ENCODE results near the gene ITPRIP. TPM values are rescaled to one million over a fixed set of nuclear protein-coding genes. Genes with fewer than 3 reads are reported as not detected.
A peak's percentile ranks its signal among the peaks of the same experiment; 100 is the strongest.

Gene ITPRIP
- total RNA-seq, 1 donor from 2014 or later, result 51.0 TPM

DNA sequence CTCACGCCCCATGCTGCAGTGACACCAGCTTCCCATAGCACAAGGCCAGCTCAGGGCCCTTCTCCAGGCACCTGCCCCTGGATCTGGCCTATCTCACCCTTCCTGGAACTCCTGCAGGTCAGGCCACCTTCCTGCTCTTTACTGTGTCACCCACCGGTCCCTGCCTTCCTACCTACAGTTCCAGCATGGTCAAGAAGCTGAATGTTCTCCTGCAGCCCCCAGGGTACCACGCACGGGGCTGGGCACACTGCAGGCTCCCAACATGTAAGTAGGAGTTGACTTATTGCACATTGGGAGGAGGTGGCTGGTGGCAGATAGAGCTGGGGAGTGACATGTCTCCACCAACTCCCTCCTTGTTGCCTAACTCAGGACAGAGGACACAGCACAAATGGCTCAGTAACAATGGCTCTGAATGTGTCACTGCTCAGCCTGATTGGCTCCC is 14.5 kb downstream of the ITPRIP start:
- intact Hi-C loops (cut with DNase I), result no loop called here
- peak in 1 of 2 donors; percentile 50 for DNase-seq (ENCODE audit: low spot score in 2 of 2)
- H3K9me3 ChIP-seq, result no peaks in the 10 kb centered on the region
- TF ChIP-seq, protein P1, sequence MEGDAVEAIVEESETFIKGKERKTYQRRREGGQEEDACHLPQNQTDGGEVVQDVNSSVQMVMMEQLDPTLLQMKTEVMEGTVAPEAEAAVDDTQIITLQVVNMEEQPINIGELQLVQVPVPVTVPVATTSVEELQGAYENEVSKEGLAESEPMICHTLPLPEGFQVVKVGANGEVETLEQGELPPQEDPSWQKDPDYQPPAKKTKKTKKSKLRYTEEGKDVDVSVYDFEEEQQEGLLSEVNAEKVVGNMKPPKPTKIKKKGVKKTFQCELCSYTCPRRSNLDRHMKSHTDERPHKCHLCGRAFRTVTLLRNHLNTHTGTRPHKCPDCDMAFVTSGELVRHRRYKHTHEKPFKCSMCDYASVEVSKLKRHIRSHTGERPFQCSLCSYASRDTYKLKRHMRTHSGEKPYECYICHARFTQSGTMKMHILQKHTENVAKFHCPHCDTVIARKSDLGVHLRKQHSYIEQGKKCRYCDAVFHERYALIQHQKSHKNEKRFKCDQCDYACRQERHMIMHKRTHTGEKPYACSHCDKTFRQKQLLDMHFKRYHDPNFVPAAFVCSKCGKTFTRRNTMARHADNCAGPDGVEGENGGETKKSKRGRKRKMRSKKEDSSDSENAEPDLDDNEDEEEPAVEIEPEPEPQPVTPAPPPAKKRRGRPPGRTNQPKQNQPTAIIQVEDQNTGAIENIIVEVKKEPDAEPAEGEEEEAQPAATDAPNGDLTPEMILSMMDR (IDR thresholded peaks at IDR 0.05), result no peak
- peaks cover 35 to 89% of the 10 kb centered on the region in 2 donors for H3K4me1 ChIP-seq
- no peak overlapping the region for H3K4me3 ChIP-seq
- no peaks in the 10 kb centered on the region for H3K27me3 ChIP-seq
- H3K36me3 ChIP-seq, result peaks cover 0 to 3% of the 10 kb centered on the region in 2 donors
- peak overlapping the region in 1 of 2 donors; percentile 48 for H3K27ac ChIP-seq

DNA sequence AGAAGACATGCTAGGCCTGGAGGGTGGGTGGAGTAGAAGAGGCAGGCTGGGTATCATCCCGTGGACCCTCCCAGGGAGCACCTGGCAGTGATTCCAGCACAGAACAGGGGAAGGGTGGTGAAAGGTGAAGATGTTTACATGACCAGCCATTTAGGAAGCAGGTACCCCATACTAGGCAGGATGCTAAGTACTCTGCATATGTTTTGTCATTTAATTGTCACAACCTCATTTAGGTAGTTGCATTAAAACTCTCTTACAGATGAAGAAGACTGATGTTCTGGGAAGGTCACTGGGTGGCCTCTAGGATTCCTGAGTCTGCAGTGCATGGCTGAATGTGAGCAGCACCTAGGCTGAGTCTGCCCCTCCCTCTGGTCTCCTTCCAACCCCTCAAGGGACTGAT is 15.2 kb downstream of the ITPRIP start:
- Histone ChIP-seq H3K27me3 (no peaks in the 10 kb centered on the region), H3K4me3 (no peak overlapping the region), H3K27ac (peak overlapping the region in 1 of 2 donors; percentile 22), H3K9me3 (no peaks in the 10 kb centered on the region), H3K36me3 (peaks cover 0 to 3% of the 10 kb centered on the region in 2 donors), H3K4me1 (peaks cover 28 to 83% of the 10 kb centered on the region in 2 donors)
- TF ChIP-seq, protein P1 (IDR thresholded peaks at IDR 0.05), result no peak
- intact Hi-C loops (cut with DNase I), result no loop called here
- DNase-seq (ENCODE audit: low spot score in 2 of 2), result no peak

DNA sequence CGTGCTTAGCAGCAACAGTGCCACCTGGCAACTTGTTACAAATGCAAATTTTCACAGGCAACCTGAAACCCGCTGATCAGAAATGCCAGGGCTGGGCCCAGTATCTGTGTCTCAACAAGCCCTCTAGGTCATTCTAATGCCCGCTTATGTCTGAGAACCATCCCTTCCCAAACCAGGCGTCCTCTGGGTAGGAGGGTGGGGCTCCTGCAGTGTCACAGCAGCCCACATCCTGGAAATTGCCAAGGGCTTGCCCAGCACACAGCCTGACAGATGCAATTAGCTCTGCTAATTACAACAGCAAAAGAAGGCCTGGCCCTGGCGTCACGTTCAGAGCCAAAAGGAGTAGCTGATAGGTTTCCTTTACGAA is 15.9 kb downstream of the ITPRIP start:
- intact Hi-C loops (cut with DNase I), result no loop called here
- Histone ChIP-seq H3K9me3 (no peaks in the 10 kb centered on the region), H3K27me3 (no peaks in the 10 kb centered on the region), H3K36me3 (peaks cover 0 to 3% of the 10 kb centered on the region in 2 donors), H3K4me1 (peaks cover 21 to 79% of the 10 kb centered on the region in 2 donors), H3K4me3 (no peak overlapping the region), H3K27ac (peak overlapping the region; percentile 29 to 63)
- TF ChIP-seq, protein P1 (IDR thresholded peaks at IDR 0.05), result no peak
- peak in 1 of 2 donors; percentile 63 for DNase-seq (ENCODE audit: low spot score in 2 of 2)

DNA sequence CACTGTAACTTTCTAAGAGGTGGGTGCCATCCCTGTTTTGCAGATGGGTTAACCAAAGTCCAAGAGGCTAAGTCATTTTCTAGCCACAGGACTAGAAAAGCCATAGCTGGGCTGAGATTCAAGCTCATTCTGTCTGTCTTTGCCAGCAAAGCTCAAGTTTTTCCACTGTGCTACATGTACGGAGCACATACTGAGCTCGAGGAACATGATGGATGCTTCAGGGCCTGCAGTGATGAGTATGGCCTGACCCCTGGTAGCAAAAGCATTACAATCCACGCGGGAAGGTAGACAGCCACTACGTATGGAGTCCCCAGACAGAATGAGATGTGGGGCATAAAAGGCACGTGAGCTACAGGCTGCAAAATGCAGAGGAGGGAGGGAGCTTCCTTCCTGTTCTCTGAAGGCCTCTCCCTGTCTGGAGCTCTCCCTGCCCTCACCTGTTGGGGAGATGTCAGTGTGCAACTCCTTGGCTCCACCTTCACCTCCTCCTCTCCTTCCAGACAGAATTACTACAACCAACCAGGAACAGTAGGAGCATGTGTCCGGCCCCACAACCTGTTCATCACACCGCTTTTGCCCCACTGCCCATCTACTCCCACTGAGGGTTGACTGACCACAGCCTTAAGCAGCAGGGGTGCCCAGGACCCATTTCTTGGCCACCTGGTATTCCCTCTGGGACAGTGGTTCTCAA is 16.4 kb downstream of the ITPRIP start:
- intact Hi-C loops (cut with DNase I), result no loop called here
- Histone ChIP-seq H3K4me1 (peaks cover 20 to 77% of the 10 kb centered on the region in 2 donors), H3K27ac (peak overlapping the region; percentile 29 to 63), H3K4me3 (no peak overlapping the region), H3K27me3 (no peaks in the 10 kb centered on the region), H3K9me3 (no peaks in the 10 kb centered on the region), H3K36me3 (peaks cover 0 to 3% of the 10 kb centered on the region in 2 donors)
- TF ChIP-seq, protein P1 (IDR thresholded peaks at IDR 0.05), result no peak
- no peak for DNase-seq (ENCODE audit: low spot score in 2 of 2)

DNA sequence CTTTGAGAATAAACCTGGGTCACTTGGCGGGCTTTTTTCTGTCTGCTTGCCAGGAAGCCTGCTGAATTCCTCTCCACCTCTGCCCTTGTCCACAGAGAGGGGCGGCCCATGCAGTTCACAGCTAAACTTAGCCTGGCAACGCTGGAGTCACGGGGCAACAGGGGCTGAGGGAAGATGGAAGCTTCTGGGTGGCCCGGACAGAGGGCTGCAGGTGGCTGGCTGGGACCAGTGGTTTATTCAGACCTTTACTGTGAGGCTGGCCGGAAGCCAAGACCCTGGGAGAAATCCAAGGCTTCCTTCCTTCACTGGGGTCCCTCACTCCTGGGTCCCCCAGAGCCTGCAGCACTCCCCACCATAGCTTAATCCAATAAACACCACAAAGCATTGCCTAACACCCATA is 17.0 kb downstream of the ITPRIP start:
- no peak overlapping the region for H3K4me3 ChIP-seq
- no peaks in the 10 kb centered on the region for H3K27me3 ChIP-seq
- DNase-seq (ENCODE audit: low spot score in 2 of 2), result peak in 1 of 2 donors; percentile 62
- H3K36me3 ChIP-seq, result peaks cover 0 to 3% of the 10 kb centered on the region in 2 donors
- H3K4me1 ChIP-seq, result peaks cover 20 to 72% of the 10 kb centered on the region in 2 donors
- intact Hi-C loops (cut with DNase I), result no loop called here
- H3K27ac ChIP-seq, result peak overlapping the region in 1 of 2 donors; percentile 63
- H3K9me3 ChIP-seq, result no peaks in the 10 kb centered on the region
- TF ChIP-seq, protein P1 (IDR thresholded peaks at IDR 0.05), result no peak
